Esophagus muscularis mucosa (tissue), 4 donors: ENCODE data around the gene COA5.

Experiments used
- CTCF ChIP-seq, 3 experiments: fragments of 200-600 bp in 2 of 3; fragments of 450-650 bp in 1 of 3; sonication (generic) in 2 of 3; IDR thresholded peaks; one replicate each; pipeline ENCODE4 v1.5.1; 2017 to 2019; ENCODE audit warnings: antibody characterized with exemption in 3 of 3, mild to moderate bottlenecking in 2 of 3, moderate library complexity in 1 of 3
- EP300 ChIP-seq: sonication (generic); formaldehyde crosslinking; IDR thresholded peaks from one replicate; pipeline ENCODE4 v1.6.1; 2017; ENCODE audit warnings: antibody characterized with exemption
- POLR2A ChIP-seq: fragments of 450-650 bp; IDR thresholded peaks from one replicate; pipeline ENCODE4 v1.6.1; 2017; ENCODE audit warnings: antibody characterized with exemption, moderate library complexity, mild to moderate bottlenecking, low read depth
- POLR2AphosphoS5 ChIP-seq, 2 donors: sonication (generic); formaldehyde crosslinking; IDR thresholded peaks; one replicate each; pipeline ENCODE4 v1.6.1; 2017; ENCODE audit warnings: antibody characterized with exemption in 2 of 2

GRCh38 chr2:98555696-98556095 lies 52.6 kb downstream of the COA5 start:
- TF ChIP-seq CTCF (IDR thresholded peaks at IDR 0.05) (no peak), POLR2A (no peak), POLR2AphosphoS5 (IDR thresholded peaks at IDR 0.05) (no peak), EP300 (no peak)
